ENCODE measurements around the gene GAS6. TPM values are rescaled to one million over a fixed set of nuclear protein-coding genes. Genes with fewer than 3 reads are reported as not detected.

Gene GAS6
- polyA plus RNA-seq, 1 donor from 2014 or later = 52.4 TPM

- TF ChIP-seq EZH2 (IDR thresholded peaks at IDR 0.05; ENCODE audit: borderline replicate concordance, insufficient read depth, low read length, poor library complexity, severe bottlenecking) = no peak
- TF ChIP-seq SMC3 (conservative IDR thresholded peaks at IDR 0.05; ENCODE audit: poor library complexity) = no peak
- H2AFZ ChIP-seq (ENCODE audit: low read depth, low read length) = no peak overlapping the region
- H3K4me3 ChIP-seq (ENCODE audit: low read length) = no peak overlapping the region
- no peaks in the 10 kb centered on the region for H3K79me2 ChIP-seq (replicated peaks; ENCODE audit: insufficient read depth, low read length)
- H3K4me2 ChIP-seq (ENCODE audit: low read length) = no peak overlapping the region
- H3F3A ChIP-seq (ENCODE audit: insufficient read depth, low read length, poor library complexity, severe bottlenecking) = no peaks in the 10 kb centered on the region
- no peaks in the 10 kb centered on the region for H3K9me3 ChIP-seq (ENCODE audit: low read length)
- H3K27ac ChIP-seq (ENCODE audit: low read length) = no peak overlapping the region
- H4K20me1 ChIP-seq (ENCODE audit: insufficient read depth) = no peaks in the 10 kb centered on the region
- H3K9me2 ChIP-seq (ENCODE audit: insufficient read depth, low read length) = no peaks in the 10 kb centered on the region
- no peaks in the 10 kb centered on the region for H3K36me3 ChIP-seq (ENCODE audit: insufficient read depth, low read length)
- H3K9ac ChIP-seq (ENCODE audit: low read length) = no peak overlapping the region
- H3K27me3 ChIP-seq (ENCODE audit: insufficient read depth, low read depth, low read length) = no peaks in the 10 kb centered on the region
Observed at GRCh38 chr13:113843864-113844556, 19.9 kb downstream of the GAS6 start.

DNA sequence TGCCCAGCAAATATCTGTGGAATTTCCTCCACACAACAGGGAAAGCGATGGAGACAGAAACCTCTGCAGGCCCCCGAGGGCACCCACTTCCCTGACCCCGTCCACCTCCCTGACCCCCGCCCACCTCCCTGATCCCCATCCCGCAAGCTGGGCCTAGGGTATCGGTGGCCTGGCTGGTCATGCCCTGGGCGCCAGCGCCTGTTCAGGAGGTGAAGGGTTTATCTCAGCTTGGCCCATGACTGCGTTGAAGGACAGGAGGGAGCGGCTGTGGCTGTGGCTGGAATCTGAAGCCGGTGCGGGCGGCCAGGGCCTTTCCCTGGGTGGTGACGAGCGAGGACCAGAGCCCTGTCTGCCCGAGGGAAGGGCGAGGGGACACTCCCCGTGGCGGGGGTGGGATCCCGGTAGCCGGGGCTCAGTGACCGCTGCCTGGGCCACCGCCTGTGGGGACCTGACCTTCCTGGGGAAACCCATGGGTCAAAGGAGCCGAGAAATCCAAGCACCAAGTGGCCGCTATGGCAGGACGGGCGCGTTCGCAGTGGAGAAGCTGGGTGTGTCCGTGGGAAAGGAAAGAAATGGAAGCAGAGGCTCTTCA, 20.7 kb downstream of the GAS6 start:
- no peak overlapping the region for H3K27ac ChIP-seq (ENCODE audit: low read length)
- TF ChIP-seq EP300 (conservative IDR thresholded peaks at IDR 0.05; ENCODE audit: poor library complexity, severe bottlenecking) = no peak
- TF ChIP-seq SMC3 (conservative IDR thresholded peaks at IDR 0.05; ENCODE audit: poor library complexity) = no peak
- H3K36me3 ChIP-seq (ENCODE audit: insufficient read depth, low read length) = no peaks in the 10 kb centered on the region
- no peaks in the 10 kb centered on the region for H4K20me1 ChIP-seq (ENCODE audit: insufficient read depth)
- H3K4me3 ChIP-seq (ENCODE audit: low read length) = no peak overlapping the region
- H3K9me3 ChIP-seq (ENCODE audit: low read length) = no peaks in the 10 kb centered on the region
- no peaks in the 10 kb centered on the region for H3F3A ChIP-seq (ENCODE audit: insufficient read depth, low read length, poor library complexity, severe bottlenecking)
- no peaks in the 10 kb centered on the region for H3K27me3 ChIP-seq (ENCODE audit: insufficient read depth, low read depth, low read length)
- H3K9ac ChIP-seq (ENCODE audit: low read length) = no peak overlapping the region
- H3K79me2 ChIP-seq (replicated peaks; ENCODE audit: insufficient read depth, low read length) = no peaks in the 10 kb centered on the region
- no peaks in the 10 kb centered on the region for H3K9me2 ChIP-seq (ENCODE audit: insufficient read depth, low read length)
- H2AFZ ChIP-seq (ENCODE audit: low read depth, low read length) = no peak overlapping the region
- no peak overlapping the region for H3K4me2 ChIP-seq (ENCODE audit: low read length)

GRCh38 chr13:113842336-113843062, 21.4 kb downstream of the GAS6 start:
- no peak overlapping the region for H3K4me3 ChIP-seq (ENCODE audit: low read length)
- no peak overlapping the region for H3K4me2 ChIP-seq (ENCODE audit: low read length)
- H2AFZ ChIP-seq (ENCODE audit: low read depth, low read length) = no peak overlapping the region
- H3K79me2 ChIP-seq (replicated peaks; ENCODE audit: insufficient read depth, low read length) = no peaks in the 10 kb centered on the region
- no peaks in the 10 kb centered on the region for H3K9me2 ChIP-seq (ENCODE audit: insufficient read depth, low read length)
- no peaks in the 10 kb centered on the region for H3K9me3 ChIP-seq (ENCODE audit: low read length)
- TF ChIP-seq EZH2 (IDR thresholded peaks at IDR 0.05; ENCODE audit: borderline replicate concordance, insufficient read depth, low read length, poor library complexity, severe bottlenecking) (no peak), RAD21 (conservative IDR thresholded peaks at IDR 0.05) (no peak), CTCF (IDR thresholded peaks at IDR 0.05; ENCODE audit: poor library complexity, severe bottlenecking) (no peak), TAF1 (IDR thresholded peaks at IDR 0.05; ENCODE audit: low read depth) (no peak)
- TF ChIP-seq, protein P1, sequence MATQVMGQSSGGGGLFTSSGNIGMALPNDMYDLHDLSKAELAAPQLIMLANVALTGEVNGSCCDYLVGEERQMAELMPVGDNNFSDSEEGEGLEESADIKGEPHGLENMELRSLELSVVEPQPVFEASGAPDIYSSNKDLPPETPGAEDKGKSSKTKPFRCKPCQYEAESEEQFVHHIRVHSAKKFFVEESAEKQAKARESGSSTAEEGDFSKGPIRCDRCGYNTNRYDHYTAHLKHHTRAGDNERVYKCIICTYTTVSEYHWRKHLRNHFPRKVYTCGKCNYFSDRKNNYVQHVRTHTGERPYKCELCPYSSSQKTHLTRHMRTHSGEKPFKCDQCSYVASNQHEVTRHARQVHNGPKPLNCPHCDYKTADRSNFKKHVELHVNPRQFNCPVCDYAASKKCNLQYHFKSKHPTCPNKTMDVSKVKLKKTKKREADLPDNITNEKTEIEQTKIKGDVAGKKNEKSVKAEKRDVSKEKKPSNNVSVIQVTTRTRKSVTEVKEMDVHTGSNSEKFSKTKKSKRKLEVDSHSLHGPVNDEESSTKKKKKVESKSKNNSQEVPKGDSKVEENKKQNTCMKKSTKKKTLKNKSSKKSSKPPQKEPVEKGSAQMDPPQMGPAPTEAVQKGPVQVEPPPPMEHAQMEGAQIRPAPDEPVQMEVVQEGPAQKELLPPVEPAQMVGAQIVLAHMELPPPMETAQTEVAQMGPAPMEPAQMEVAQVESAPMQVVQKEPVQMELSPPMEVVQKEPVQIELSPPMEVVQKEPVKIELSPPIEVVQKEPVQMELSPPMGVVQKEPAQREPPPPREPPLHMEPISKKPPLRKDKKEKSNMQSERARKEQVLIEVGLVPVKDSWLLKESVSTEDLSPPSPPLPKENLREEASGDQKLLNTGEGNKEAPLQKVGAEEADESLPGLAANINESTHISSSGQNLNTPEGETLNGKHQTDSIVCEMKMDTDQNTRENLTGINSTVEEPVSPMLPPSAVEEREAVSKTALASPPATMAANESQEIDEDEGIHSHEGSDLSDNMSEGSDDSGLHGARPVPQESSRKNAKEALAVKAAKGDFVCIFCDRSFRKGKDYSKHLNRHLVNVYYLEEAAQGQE (IDR thresholded peaks at IDR 0.05; ENCODE audit: borderline replicate concordance) = no peak
- no peak overlapping the region for H3K9ac ChIP-seq (ENCODE audit: low read length)
- H3F3A ChIP-seq (ENCODE audit: insufficient read depth, low read length, poor library complexity, severe bottlenecking) = no peaks in the 10 kb centered on the region
- no peaks in the 10 kb centered on the region for H4K20me1 ChIP-seq (ENCODE audit: insufficient read depth)
- no peak overlapping the region for H3K27ac ChIP-seq (ENCODE audit: low read length)
- no peaks in the 10 kb centered on the region for H3K36me3 ChIP-seq (ENCODE audit: insufficient read depth, low read length)
- no peaks in the 10 kb centered on the region for H3K27me3 ChIP-seq (ENCODE audit: insufficient read depth, low read depth, low read length)
